TTC549 (cell line): Measurements from ENCODE around the gene NAV2.

Source experiments
- FAIRE-seq: peaks from 2 replicates; lab custom pipeline; 2012; peaks lifted over from hg19 to GRCh38; lab: Jason Lieb, UNC

The NAV2 gene

GRCh38 chr11:20090654-20091374 is 378.2 kb downstream of the NAV2 start:
- no peak for FAIRE-seq

- no peak for FAIRE-seq
Observed at GRCh38 chr11:20093775-20094174, 381.1 kb downstream of the NAV2 start.

GRCh38 chr11:20095189-20095588 is 382.6 kb downstream of the NAV2 start:
- FAIRE-seq: no peak

- no peak for FAIRE-seq
Observed at GRCh38 chr11:20097319-20098221, 384.9 kb downstream of the NAV2 start.

DNA sequence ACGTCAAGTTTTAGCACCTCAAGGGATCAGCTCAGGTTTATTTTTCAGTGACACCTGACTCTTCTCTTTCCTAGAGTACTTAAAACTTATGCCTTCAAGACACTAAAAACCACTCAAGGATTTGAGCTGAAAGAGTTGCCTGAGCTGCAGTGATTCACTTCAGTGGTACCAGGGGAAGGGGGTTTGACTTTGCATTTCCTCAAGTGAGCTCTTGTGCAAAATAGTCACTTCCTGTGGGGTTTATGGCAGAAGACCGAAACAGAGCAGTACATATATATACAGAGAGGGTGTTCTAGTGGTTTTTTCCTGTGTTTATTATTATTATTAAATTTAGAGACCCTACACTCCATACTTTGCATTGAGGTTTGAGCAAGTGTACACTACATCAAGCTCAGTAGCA is 386.9 kb downstream of the NAV2 start:
- no peak for FAIRE-seq

GRCh38 chr11:20102397-20102796 is 389.8 kb downstream of the NAV2 start:
- FAIRE-seq: no peak

GRCh38 chr11:20103281-20103680 is 390.6 kb downstream of the NAV2 start:
- FAIRE-seq: no peak

GRCh38 chr11:20105427-20105826 is 392.8 kb downstream of the NAV2 start:
- FAIRE-seq: no peak

DNA sequence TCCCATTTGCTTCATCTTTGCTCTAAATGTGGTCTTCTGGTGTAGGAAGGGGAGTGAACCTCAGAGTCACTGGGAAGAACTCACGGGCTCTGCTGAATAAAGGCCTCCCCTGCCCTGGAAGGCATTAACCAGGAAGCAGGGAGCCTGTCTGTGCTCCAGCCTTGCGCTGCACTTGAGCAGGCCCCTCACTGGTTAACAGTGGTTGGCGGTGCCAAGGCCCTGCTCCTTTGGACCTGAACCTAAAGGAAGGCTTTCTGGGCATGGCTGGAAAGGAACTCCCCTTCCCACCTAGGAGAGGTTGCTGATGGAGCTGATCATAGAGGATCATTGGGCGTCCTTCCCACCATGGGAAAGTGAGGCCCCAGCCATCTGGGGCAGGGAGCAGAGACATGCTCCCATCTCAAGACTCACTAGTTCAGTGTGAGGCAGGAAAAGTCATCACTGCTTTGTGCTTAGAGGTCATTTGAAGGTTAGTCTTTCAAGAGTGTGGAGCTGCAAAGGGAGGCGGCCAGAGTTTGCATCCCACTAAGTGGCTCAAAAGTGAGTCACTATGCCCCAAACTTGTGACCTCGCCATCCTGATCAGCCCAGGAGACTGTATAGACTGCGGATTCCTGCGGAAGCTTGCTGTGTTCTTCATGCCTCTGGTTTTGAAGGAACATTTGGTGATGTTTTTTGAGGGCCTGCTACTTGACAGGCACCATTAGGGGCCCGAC is 397.3 kb downstream of the NAV2 start:
- FAIRE-seq: no peak

GRCh38 chr11:20110908-20111669 is 398.5 kb downstream of the NAV2 start:
- FAIRE-seq: no peak

DNA sequence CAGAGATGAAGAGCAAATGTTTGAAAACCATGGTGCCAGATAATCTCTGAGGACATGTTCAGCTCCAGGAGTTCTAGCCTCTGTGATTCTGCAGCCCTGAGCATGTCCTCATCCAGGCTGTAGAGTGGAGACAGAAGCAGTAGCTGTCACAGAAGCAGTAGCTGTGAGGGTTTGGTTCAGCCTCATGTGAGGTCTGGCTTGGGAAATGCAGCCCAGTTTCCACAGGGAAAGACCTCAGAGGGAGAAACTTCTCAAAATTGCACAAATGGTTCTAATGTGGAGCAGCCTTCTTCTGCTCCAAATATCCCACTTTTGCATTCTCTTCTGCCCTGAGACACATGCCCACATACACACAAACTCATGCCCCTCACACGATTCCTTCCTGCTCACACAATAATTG is 399.2 kb downstream of the NAV2 start:
- FAIRE-seq: no peak

DNA sequence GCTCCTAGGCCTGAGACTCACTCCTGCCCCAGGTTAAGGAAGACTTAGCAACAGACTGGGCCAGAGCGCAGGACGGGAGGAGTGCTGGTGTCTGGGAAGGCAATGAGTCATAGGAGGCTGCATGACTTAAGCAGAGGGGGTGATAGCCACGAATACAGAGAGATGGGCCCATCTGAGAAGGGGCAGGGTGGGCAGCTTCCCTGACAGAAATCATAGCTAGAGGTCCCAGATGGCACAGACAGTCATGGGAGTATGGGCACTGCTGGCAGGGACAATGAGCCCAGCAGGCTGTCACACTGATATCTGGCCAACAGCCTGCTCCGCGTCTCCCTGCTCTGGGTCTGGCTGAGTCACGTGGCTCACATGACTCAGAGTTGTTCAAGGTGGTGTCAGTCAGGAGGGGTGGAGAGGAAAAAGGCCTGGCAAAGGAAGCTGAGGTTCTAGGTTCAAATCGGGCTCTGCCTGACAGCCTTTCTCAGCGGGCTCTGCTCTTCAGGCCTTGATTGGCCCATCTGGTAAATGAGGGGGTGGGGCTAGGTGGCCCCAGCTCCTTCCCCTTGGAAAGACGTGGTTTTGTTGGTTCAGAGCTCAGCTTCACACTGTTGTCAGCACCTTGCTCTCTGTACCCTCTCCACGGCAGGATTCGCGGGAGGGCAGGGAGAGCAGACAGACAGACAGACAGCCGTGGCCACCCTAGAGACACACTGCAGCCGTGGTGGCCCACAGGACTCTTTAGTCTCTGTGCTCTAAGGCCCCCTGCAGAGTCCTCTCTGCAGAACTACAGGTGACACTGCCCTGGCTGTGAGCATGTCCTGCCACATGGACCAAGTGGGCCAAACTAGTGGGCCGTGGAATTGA is 399.9 kb downstream of the NAV2 start:
- no peak for FAIRE-seq

- FAIRE-seq: no peak
Observed at GRCh38 chr11:20113149-20113438, 400.5 kb downstream of the NAV2 start.

GRCh38 chr11:20114588-20114987 is 402.0 kb downstream of the NAV2 start:
- FAIRE-seq: no peak

GRCh38 chr11:20116825-20117224 is 404.2 kb downstream of the NAV2 start:
- FAIRE-seq: no peak

DNA sequence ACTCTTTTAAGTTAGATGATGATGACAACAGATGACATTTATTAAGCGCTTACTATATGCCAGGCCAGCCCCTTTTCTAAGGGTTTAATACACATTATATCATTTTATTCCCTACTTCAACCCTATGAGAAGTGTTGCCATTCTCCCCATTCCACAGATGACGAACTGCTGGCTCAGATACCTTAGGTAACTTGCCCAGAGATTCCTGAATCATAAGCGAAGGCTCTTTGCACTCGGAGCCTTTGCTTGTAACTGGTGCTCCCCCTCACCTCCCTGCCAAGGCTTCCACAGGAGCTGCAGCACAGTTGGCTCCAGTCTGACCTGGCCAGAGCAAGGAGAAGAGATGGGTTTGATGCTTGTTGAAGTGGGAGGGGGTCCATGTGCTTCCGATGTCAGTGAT is 404.7 kb downstream of the NAV2 start:
- FAIRE-seq: no peak

DNA sequence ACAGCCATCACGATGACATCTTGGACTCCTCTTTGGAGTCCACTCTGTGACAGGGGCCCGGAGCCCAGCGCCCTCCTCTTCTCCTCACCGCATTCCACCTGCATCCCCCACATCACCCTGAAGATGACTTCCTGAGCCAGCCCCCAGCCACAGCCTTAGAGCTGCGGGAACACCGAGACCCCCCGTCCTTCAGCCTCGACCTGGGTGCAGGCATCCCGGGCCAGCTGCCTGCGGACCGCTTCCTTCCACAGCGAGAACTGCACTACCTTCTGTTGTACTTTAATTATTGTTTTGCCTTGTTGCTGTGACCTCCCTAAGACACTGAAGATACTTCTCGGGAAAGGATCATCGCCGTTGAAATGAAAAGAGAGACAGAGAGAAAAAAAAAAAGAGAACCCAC is 405.6 kb downstream of the NAV2 start:
- no peak for FAIRE-seq

DNA sequence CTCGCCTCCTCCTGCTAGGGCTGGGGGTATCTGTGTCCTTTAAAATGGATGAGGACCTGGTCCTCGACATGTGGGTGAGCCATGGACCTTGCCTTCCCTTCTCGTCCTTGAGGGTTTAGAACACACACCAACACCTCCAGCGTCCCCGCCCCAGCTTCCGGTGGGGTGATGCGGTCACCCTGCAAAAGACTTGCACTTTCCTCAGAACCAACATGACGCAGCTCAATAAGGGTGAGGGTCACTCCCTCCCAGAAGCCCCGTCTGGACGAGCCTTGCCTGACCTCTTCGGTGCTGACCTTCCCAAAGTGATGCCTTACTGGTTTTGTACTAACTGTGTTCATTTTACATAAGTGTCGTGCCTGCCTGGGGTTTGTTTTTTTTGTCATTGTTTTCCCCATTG is 406.7 kb downstream of the NAV2 start:
- FAIRE-seq: no peak

GRCh38 chr11:20120134-20120925 is 407.7 kb downstream of the NAV2 start:
- FAIRE-seq: no peak

- no peak for FAIRE-seq
Observed at GRCh38 chr11:20122131-20122530, 409.5 kb downstream of the NAV2 start.

GRCh38 chr11:20125927-20126326 is 413.3 kb downstream of the NAV2 start:
- no peak for FAIRE-seq
